ENCODE data around the gene TRIM58.

Gene TRIM58

DNA sequence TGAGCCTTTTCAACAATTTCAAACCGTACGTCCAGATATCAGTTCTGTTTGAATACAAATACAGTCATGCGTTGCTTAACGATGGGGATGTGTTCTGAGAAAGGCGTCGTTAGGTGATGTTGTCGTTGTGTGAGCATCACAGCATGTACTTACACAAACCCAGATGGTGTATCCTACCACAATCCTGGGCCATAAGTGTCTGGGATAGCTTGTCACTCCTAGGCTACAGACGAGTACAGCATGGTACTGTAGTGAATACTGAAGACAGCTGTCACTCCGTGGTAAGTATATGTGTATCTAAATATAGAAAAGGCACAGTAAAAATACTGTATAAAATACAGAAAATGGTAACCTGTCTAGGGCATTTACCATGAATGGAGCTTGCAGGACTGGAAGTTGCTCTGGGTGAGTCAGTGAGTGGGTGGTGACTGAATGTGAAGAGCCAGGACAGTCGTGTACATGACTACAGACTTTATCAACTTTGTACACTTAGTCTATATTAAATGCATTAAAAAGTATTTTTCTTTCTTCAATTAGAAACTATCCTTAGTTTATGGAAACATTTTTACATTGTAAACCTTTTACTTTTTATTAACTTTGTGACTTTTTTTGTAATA is 27.9 kb downstream of the TRIM58 start:
- H3K27ac ChIP-seq, result no peak overlapping the region
- TF ChIP-seq ZFX (IDR thresholded peaks at IDR 0.05), result no peak
- TF ChIP-seq, protein P1, sequence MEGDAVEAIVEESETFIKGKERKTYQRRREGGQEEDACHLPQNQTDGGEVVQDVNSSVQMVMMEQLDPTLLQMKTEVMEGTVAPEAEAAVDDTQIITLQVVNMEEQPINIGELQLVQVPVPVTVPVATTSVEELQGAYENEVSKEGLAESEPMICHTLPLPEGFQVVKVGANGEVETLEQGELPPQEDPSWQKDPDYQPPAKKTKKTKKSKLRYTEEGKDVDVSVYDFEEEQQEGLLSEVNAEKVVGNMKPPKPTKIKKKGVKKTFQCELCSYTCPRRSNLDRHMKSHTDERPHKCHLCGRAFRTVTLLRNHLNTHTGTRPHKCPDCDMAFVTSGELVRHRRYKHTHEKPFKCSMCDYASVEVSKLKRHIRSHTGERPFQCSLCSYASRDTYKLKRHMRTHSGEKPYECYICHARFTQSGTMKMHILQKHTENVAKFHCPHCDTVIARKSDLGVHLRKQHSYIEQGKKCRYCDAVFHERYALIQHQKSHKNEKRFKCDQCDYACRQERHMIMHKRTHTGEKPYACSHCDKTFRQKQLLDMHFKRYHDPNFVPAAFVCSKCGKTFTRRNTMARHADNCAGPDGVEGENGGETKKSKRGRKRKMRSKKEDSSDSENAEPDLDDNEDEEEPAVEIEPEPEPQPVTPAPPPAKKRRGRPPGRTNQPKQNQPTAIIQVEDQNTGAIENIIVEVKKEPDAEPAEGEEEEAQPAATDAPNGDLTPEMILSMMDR (conservative IDR thresholded peaks at IDR 0.05), result no peak

DNA sequence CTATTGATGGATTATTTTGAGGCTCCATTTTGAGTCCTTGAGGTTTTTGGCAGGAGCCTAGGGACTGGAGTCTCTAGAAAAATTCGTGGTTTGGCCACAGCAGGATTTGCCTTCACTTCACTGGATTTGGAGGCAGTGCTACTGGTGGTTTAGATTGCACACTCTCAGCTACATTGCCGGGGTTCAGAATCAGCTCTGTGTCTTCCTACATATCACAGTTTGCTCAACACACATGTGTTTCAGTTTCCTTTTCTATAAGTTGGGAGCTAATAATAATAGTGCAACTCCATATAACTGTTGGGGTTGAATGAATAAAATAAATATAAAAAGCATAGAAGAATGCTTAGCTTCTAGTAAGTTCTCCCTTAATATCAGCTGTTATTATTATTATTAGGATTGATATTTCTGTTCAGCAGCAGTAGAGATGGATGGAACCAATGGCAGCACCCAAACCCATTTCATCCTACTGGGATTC is 38.2 kb downstream of the TRIM58 start, which contains the start of gene OR2W3:
Gene OR2W3 (plus strand): TSS at position 425 of the 475 bp plus-strand sequence. CDS start 0 bp downstream, at position 425.
- no peak within 1 kb of the TSS for H3K27ac ChIP-seq
- no peak for TF ChIP-seq ZFX (IDR thresholded peaks at IDR 0.05)
- TF ChIP-seq, protein P1 (conservative IDR thresholded peaks at IDR 0.05), result no peak

DNA sequence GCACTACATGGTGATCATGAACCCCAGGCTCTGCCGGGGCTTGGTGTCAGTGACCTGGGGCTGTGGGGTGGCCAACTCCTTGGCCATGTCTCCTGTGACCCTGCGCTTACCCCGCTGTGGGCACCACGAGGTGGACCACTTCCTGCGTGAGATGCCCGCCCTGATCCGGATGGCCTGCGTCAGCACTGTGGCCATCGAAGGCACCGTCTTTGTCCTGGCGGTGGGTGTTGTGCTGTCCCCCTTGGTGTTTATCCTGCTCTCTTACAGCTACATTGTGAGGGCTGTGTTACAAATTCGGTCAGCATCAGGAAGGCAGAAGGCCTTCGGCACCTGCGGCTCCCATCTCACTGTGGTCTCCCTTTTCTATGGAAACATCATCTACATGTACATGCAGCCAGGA is 39.0 kb downstream of the TRIM58 start:
- no peak overlapping the region for H3K27ac ChIP-seq
- TF ChIP-seq ZFX (IDR thresholded peaks at IDR 0.05), result no peak
- TF ChIP-seq, protein P1 (conservative IDR thresholded peaks at IDR 0.05), result no peak

DNA sequence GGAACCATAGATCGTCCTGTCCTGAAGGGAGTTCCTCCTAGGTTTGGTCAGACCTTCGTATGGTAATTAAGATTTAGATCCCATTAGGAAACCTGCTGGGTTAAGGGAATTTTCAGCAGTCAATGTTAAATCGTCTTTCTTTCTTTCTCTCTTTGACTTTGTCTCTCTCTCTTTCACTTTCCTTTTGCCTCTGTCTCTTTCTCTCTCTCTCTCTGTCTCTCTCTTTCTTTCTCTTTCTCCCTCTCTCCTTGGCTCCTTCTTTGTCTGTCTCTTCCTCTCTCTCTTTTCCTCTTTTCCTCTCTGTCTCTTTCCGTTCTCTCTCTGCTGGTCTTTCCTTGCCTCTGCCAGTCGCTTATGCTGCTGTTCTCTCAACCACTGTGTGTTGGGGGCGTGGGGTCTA is 47.1 kb downstream of the TRIM58 start:
- H3K27ac ChIP-seq, result no peak overlapping the region
- TF ChIP-seq, protein P1 (conservative IDR thresholded peaks at IDR 0.05), result no peak
- TF ChIP-seq ZFX (IDR thresholded peaks at IDR 0.05), result no peak

DNA sequence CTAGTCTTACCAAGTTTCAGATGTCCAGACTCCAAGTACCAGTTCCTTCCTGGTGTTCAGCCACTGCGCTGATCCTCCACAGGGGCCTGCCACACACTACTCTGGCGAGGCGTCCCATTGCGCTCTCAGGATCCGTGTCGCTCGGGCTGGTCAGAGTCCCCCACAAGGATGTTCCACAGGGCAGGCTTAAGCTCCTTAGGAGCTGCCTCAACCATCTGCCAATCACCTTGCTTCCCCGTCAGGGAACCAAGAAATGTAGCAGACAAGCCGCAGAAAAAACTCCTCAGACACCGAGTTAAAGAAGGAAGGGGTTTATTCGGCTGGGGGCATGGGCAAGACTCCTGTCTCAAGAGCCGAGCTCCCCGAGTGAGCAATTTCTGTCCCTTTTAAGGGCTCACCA is 48.2 kb downstream of the TRIM58 start:
- H3K27ac ChIP-seq, result no peak overlapping the region
- TF ChIP-seq, protein P1 (conservative IDR thresholded peaks at IDR 0.05), result no peak
- no peak for TF ChIP-seq ZFX (IDR thresholded peaks at IDR 0.05)

DNA sequence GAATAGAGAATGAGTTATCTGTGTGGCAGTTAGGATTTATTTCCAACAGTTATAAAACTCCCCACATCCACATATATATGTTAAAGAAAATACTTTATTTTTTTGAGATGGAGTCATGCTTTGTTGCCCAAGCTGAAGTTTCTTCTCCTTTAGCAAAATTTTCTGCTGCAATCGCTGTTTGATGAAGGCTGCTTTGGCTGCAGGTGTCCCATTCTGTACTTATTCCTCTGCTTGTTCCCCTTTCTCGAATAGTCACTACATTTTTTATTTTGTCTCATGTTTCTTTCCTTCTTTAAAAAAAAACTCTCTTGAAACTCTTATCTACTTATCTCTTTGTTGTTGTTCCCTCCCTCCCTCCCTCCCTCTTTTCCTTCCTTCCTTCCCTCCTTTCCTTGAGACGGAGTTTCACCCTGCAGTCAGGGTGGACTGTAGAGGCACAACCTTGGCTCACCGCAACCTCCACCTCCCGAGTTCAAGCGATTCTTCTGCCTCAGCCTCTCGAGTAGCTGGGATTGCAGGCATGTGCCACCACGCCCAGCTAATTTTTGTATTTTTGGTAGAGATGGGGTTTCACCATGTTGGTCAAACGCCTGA is 49.0 kb downstream of the TRIM58 start:
- H3K27ac ChIP-seq, result no peak overlapping the region
- TF ChIP-seq, protein P1 (conservative IDR thresholded peaks at IDR 0.05), result no peak
- TF ChIP-seq ZFX (IDR thresholded peaks at IDR 0.05), result no peak

DNA sequence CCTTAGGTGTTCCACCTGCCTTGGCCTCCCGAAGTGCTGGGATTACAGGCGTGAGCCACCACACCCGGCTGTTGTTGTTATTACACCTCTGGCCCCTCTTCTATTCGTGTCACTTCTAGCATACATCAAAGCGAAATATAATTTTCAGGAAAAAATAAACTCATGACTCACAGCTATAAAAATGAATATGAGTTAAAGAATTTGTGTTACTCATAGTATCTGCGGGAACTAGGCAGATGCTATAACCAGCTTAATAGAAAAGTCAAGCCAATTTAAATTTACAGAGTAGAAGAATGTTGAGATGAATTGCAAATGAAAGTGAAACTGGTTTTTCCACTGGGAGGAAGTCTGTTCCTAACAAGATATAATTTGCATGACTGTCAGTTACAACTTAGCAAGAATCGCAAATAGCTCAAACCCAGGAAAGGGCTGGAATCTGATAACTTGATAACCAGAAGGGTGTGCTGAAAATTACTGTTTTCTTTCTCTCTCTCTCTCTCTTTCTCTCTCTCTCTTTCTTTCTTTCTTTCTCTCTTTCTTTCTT is 49.6 kb downstream of the TRIM58 start:
- no peak overlapping the region for H3K27ac ChIP-seq
- TF ChIP-seq, protein P1 (conservative IDR thresholded peaks at IDR 0.05), result no peak
- TF ChIP-seq ZFX (IDR thresholded peaks at IDR 0.05), result no peak
